Keratinocyte (primary cell): ENCODE results near the gene ATG4D.

Source experiments
- EZH2 ChIP-seq: IDR thresholded peaks from one replicate; pipeline ENCODE4 v1.6.1; 2012; ENCODE audit warnings: inconsistent platforms, mild to moderate bottlenecking, low read length, moderate library complexity
- TF ChIP-seq, protein P1 (sequence below), 3 experiments: IDR thresholded peaks in 1 of 3; conservative IDR thresholded peaks in 1 of 3; optimal IDR thresholded peaks in 1 of 3; 2 replicates in 2 of 3; 3 replicates in 1 of 3; pipeline versions ENCODE3 to v1.5.1; 2011; ENCODE audit warnings: low read length in 3 of 3, mild to moderate bottlenecking in 3 of 3, moderate library complexity in 2 of 3, control low read depth in 1 of 3, inconsistent platforms in 1 of 3; ENCODE audit not compliant: insufficient read depth in 2 of 3; ENCODE audit errors: extremely low read depth in 1 of 3

DNA sequence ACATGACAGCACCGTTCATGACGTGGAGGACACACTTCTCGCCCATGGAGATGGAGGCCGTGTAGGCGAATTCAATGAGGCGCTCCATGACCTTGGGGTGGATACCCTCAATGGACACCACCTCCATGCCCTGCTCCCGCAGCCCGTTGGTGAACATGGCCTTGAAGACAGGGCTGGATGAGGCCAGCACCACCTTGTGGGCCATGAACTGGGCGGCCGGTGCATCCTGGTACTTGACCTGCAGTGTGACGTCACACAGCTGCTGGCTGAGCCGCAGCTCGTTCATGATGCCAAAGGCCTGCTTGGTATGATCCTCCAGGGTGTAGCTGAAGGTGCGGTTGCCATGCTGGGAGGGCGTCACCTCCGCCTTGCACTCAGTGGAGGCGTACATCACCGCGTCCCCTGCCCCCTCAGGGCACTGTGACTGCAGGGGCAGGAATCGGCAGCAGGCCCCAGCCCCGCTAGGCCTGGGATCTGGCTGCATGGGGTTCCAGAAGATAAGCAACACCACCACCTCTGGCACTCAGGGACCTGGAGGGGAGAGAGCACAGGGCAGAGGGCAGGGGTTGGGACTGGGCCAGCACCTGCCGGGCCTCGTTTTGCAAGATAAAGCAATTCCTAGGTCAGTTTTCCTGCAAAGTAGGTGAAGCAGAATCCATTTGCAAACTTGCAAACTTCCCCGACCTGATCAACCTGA, 44.0 kb upstream of the ATG4D start:
- TF ChIP-seq, protein P1, sequence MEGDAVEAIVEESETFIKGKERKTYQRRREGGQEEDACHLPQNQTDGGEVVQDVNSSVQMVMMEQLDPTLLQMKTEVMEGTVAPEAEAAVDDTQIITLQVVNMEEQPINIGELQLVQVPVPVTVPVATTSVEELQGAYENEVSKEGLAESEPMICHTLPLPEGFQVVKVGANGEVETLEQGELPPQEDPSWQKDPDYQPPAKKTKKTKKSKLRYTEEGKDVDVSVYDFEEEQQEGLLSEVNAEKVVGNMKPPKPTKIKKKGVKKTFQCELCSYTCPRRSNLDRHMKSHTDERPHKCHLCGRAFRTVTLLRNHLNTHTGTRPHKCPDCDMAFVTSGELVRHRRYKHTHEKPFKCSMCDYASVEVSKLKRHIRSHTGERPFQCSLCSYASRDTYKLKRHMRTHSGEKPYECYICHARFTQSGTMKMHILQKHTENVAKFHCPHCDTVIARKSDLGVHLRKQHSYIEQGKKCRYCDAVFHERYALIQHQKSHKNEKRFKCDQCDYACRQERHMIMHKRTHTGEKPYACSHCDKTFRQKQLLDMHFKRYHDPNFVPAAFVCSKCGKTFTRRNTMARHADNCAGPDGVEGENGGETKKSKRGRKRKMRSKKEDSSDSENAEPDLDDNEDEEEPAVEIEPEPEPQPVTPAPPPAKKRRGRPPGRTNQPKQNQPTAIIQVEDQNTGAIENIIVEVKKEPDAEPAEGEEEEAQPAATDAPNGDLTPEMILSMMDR (optimal IDR thresholded peaks at IDR 0.05 in 1 of 3, IDR thresholded peaks at IDR 0.05 in 1 of 3, conservative IDR thresholded peaks at IDR 0.05 in 1 of 3; ENCODE audit: extremely low read depth in 1 of 3, insufficient read depth in 2 of 3, low read length in 3 of 3): no peak
- no peak for TF ChIP-seq EZH2
